Activated T-helper 1 cell treated with Interleukin-2 at 50 U/mL for 16 hours (primary cell): Measurements from ENCODE around the gene CFAP210.
A peak's percentile ranks its signal among the peaks of the same experiment; 100 is the strongest.

Experiments
- DNase-seq: peaks from one replicate; pipeline ENCODE4 v3.0.0-alpha.2; 2020; ENCODE audit warnings: low read depth

The CFAP210 gene, protein sequence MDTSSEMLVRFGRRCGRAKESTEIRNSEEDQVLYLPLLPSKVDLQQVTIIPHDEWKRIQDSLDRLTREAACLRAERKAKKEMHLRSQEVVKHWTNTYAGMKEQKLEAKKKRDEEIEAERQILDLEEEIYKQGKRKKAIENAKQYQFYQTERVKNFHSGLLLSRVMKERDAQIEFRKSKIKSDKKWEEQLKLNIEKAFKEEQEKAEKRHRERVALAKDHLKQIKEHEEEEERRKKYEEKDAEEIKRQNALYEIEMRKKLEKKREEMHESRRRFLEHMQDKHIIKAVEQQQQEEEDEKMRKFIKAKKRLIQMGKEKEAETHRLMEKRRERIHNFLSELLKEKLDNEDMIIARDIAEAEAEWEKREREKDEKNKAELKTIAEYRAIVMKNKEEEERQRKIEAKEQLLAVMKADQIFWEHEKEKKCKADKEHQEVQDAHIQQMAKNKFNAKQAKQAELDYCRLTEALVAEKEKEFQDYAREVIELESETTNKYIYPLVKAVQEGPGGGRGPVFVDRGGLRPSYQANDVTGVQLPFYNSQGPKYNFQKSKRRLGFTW

DNA sequence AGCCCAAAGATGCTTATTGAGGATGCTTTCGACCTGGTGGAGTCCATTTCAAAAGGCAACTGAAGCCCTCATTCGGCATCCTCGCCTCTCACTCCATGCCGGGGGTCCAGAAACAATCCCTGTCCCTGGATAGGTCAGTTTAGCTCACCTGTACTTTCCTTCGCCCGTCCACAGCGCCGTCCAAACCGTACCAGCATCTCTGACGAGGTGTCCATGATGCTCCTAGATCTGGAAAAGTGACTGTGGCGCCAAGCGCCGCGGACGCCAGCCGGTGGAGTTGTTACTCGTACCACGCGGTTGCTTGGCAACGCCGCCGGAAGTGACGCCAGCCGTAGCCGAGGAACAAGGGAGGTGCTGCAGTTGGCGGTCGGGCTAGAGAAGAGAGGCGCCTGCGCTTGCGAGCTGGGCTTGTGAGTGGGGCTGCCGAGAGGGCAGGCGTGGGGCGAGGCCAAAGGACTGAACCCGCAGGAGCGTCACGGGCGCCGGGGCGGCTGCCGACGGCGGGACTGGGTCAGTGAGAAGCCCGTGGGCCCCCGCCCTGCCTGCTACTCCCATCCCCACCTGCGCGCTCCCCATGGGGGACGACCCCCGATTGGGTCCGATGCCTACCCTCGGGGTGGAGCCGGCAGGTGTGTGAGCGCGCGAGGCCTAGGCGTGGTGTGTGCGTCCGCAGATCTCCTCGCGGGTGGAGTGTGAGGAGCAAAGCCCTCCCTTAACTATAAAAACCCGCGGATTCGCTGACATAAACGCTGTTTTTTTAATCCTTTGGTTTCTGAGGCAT, at the start of gene CFAP210, which contains the start of gene PHOSPHO2:
TSS of gene CFAP210 (minus strand) at position 293 of the 781 bp plus-strand sequence. CDS start at position 215, 78 bp downstream.
TSS of gene PHOSPHO2 (plus strand) at position 357 of the 781 bp plus-strand sequence. CDS start 6,503 bp downstream, outside the sequence.
- DNase-seq: peak; percentile 96

DNA sequence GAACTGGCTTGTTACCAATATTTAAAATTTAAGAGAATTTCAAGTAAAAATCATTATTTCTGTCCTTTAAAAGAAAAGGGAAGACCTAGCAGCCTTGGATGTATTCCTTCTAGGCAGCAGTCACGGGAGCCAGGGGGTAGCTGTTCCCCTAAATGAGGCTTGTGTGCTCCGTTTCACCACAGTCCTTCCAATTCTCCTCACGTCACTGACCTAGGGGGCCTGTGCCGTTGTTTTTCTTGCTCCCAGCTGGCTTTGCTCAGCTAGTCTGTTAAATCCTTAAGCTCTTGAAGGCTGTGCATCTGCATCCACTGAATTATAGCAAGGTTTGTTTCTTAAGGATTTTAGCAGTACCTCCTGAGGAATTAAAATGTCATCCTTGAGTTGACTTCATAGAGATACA, 49.3 kb upstream of the CFAP210 start:
- DNase-seq: no peak

DNA sequence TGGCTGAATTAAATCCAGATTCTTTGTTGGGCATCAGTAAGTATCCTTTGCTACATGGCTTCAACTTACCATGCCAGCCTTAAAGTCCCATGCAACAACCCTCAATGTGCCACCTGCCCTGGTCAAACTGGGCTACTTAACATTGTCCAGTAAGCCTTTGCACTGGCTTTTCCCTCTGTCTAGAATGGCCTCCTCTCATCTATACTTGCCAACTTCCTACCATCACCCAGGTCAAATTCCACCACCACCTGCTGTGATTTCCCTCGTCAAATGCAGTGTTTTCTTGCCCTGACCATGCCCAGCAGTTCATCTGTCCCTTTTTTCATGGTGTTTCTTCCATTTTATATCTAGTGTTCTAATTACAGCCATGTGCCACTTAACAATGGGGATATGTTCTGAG, 45.1 kb upstream of the CFAP210 start:
- no peak for DNase-seq

DNA sequence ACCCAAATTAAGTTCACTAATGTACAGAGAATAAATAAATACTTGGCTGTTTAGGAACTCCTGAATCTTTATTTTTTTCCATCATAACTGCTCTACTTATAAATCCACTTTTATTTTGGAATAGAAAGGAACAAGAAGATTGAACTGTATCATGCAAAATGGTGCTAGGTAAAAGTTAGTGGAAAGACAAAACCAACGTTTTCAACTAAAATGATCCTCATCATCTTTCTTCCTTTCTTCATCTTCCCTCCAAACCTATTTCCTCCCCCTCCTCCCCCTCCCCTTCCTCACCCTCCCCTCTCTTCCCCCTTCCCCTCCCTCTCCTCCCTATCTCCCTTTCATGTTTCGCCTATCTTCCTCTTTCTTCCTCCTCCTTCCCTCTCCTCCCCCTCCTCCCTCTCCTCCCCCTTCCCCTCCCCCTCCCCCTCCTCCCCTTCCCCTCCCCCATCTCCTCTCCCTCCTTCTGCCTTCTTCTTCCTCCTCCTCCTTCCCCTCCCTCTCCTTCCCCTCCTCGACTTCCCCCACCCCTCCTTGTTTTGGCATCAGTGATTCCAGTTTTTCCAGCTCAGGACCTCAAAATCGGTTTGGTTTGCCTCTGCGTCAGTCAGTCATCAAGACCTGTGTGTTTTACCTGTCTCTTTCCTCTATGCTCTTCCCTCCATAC, 44.5 kb upstream of the CFAP210 start:
- DNase-seq: no peak

DNA sequence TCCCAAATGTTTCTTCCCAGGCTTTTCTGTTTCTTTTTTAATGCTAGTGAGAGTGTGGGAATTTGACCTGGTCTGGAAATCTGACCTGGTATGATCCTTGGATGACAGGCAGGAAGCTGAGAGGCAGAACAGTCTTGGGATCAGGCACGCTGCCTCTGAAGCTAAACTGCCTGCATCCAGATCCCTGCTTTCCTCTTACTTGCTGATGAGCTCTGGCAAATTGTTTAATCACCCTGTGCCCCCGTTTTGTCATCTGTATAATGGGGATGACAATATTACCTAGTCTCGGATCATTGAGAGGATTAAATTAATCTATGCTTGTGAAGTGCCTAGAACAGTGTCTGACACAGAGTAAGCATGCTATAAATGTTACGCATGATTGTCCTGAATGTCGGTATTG, 42.7 kb upstream of the CFAP210 start:
- no peak for DNase-seq

DNA sequence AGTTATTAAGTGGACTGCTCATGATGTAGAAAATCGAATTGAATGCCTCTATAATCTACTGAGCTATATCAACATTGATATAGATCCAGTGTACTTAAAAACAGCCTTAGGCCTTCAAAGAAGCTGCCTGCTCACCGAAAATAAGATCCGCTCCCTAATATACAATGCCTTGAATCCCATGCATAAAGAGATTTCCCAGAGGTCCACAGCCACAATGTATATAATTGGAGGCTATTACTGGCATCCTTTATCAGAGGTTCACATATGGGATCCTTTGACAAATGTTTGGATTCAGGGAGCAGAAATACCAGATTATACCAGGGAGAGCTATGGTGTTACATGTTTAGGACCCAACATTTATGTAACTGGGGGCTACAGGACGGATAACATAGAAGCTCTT, 41.4 kb upstream of the CFAP210 start:
- no peak for DNase-seq

DNA sequence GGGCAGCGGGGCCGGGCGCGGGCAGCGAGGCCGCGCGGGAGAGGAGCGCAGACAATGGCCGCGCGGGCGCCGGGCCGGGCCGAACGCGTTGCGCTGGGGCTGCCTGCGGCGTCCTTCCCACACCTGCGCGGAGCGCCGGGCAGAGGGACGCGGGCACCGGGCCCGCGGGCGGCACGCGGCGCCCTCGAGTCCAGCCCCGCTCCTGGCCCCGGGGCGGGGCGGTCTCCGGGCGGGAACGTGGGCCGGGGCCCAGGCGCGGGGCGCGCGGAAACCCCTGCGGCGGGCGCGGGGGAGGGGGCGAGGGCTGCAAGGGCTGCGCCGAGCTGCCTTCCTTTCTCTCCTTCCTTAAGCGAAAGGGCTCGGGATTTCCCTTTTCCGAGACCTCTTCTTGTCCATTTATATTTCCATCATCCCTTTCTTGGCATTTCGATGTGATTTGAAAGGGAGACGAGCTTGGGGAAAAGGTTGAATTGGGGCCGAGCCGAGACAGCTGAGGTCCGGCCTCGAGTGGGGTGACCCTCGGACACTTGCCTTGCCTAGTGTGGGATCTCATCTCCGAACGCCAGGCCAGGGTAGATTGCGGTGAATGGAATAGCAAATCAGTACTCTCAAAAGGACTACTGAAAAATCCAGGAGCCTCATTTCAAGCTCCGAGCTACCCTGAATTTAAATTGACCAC, 40.1 kb upstream of the CFAP210 start:
- DNase-seq: no peak

DNA sequence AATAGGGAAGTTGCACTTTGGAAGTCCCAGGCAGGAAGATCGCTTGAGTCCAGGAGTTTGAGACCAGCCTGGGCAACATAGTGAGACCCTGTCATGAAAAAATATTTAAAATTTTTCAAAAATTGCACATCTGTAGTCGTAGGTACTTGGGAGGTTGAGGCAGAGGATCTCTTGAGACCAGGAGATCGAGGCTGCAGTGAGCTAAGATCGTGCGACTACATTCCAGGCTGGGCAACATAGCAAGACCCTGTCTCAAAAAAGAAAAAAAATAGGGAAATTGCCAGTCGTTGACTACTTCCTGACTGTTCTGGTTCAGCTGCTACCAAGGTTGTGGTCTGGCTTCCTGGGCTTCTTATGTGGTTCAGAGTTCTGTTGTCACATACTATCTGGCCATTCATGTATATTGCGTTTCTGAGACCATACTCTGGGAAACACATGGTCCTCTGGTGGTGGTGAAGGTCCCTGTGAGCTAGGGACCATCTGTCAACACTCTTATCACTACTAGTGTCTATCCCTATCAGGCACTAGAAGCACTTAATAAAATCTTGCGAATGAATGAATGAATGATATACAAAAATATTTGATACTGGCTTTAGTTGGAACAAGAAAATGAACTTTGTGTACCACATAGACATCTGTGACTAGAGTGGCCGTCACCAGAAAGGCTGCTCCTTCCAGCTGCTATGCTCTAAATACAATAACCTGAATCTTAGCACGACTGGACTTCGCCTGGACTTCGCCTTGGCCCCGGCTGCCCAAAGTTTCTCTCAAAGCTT, 38.6 kb upstream of the CFAP210 start:
- no peak for DNase-seq

DNA sequence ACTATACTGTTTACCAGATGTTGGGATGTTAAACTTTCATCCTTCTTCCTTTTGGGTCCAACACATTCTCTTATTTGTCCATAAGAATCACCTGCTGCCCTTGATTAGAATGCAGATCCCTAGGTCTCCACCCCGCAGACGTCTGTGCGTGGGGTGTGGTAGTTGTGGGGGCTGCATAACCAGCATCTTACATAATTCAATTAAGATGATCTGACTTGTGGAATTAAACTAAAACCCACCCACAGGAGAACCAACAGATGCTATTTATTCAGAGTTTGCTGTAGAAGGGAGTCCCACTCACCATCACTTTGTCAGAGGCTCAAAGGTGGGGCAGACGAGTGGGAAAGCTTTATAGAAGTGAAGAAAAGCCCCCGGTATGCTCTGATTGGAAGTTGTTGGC, 37.9 kb upstream of the CFAP210 start:
- DNase-seq: no peak

DNA sequence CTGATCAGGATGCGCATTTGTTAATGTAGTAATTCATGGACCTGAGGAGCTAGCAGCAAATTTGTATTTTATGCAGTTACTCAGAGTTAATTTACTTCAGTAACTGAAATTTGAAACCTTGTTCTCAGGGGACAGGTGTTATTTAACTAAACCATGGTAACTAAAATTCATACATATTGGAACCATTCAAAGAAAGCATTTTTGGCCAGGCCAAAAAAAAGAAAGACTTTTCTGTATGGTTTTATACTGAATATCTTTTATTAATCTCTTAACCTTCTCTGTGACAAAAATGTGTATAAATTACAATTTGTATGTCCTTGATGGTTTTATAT, 35.0 kb upstream of the CFAP210 start:
- DNase-seq: no peak

DNA sequence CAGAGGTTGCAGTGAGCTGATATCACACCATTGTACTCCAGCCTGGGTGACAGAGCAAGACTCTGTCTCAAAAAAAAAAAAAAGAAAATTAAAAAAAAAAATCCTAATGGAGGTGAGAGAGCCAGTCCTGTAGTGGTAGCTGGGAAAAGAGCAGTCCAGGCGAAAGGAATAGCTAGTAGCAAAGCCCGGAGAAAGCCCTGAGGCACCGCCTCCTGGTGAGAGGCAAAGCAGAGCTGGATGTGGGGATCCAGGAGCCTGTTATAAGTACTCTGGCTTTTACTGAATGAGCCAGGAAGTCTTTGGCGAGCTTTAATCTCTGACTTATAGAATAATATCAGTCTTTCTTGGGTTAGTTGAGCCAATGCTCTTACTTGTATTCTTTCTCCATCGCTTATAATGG, 32.9 kb upstream of the CFAP210 start:
- DNase-seq: no peak

DNA sequence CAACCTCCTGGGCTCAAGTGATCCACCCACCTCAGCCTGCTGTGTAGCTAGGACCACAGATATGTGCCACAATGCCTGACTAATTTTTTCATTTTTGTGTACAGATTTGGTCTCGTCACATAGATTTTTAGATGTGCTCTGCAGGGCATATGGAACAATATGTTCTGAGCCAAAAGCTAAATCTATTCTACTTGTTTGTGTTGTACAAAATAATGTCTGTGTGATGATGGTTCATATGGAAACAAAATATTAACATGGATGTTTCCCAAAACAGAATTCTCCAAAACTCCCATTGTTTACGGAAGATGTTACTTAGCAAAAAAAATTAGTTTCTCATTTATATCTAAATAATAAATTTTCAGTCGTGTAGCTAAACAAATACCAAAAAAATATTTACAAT, 26.8 kb upstream of the CFAP210 start:
- DNase-seq: no peak

DNA sequence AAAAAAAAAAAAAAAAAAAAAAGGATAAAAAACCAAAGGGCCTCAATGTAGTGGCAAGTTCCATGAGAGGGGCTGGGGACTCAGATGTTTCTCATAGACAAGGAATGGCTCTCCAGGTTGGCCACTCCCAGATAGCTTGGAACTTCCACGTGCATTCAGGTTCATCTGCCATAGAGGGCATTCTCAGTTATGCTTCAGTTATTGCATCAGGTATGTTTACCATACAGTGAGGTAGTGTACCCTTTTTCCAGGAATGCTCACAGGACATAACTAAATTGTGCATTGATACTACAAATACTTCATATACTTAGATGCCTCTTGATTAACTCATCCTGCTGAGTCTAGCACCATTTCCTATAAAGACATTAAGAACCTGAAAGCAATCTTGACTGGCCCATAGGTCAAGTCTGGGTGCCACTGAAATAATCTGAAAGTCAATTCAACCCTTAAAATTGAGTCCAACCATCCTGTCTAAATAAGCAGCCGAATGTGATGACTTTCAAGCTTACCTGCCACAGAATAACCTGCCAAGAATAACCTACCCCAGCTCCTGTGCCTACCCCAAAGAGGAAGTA, 24.8 kb upstream of the CFAP210 start:
- DNase-seq: no peak

DNA sequence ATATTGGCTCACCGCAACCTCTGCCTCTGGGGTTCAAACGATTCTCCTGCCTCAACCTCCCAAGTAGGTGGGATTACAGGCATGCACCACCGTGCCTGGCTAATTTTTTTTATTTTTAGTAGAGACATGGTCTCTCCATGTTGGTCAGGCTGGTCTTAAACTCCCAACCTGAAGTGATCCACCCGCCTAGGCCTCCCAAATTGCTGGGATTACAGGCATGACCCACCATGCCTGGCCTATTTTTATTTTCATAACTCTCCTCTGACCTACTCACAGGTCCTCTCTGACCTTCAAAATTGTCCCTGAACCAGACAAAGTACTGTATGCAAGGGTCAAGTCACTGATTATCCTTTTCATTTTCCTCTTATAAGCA, 23.5 kb upstream of the CFAP210 start:
- no peak for DNase-seq

DNA sequence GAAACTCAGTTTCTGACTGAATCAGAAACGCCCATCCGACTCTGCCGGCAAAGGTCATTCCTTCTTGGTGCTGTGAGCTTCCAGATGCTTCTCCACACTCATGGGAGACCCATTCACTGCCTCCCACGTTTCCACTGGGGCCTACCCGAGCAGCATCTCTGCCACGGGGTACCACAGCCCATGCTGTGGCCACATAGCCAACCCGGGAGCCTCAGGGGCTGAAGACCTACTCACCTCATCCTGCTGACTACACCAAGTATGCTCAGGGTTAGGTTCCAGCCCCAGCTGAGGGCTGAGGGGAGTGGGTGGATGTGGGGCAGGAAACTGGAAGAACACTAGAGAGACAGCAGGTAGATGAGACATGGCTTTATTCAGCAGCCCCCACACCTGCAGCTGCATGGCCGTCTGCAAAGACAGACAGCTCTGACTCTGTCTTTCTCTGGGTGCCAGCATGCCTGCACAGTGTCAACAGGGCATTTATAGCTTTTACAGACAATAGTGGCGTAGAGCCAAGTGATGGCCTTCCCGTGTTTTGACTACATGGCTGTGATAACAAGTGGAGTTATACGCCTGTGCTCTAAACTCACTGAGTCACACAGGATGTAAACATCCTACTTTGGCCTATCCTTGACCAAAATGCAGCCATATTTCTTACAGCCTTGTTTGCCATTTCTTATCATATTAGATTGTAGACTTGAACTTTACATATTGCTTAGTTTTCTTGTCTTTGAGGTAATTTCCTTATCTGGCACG, 22.9 kb upstream of the CFAP210 start:
- no peak for DNase-seq

DNA sequence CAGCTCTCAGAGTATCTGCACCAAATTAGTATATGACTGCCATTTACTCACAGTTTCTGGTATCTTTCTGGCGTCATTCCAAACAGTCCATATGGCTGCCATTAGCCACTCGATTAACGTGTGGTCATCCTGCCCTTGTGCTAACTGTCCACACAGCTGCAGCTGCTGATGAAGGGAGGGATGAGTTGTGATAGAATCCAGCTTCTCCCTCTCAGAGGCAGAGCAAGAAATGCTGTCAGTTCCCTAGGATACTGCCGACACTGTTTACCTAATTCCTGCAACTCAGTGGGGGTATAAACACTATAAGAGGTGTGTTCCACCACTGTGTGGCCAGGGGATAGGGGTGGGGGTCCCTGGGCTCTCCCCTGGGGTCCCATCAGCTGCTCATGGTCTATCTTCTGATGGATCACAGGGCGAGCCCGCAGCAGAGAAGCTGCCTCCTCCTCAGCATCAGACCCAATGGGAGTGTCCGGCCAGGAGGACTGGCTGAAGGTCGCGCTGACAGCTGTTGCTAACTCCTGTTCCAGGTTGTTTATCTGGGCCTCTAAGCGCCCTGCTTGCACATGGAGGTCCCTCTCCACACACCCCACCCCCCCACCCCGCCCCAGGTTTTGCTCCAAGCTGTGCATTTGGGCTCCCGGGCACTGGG, 22.2 kb upstream of the CFAP210 start:
- DNase-seq: no peak

DNA sequence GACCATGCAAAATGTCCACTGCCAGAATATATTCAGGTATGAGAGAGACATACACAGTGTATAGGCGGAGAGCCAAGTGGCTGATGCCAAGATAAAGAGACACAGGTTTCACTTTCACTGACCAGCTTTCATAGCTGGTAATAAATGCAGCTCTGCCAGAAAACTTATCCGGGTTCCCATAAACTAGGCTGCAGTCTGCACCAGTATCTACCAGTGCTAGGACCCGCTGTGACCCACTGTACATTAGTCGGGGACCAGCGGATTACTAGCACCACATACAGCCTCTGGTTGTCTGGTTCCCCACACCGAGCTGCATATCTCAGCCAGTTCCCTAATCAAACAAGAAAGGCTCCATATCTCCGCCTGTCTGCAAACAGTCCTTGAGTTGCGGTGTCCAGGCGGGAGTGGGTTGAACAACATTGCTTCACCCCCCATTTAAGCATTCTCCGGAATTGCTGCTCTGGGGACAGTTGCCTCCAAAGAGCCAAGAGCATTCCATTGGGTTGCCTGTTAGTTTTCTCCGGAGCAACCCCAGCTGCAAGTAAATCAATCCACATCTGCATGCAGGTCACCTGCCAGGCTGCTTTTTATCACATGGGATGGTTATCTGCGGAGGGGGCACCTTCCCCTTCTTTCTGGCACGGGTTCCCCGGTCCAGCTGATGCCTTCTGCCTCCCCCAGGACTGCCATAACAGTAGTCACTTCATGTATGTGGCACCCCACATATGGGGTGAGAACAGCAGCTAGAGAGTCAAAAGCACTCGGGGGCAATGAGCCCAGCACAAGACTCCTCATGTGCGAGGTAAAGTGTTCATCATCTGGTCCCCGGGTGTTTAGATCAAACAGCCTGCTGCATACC, 21.4 kb upstream of the CFAP210 start:
- DNase-seq: no peak

DNA sequence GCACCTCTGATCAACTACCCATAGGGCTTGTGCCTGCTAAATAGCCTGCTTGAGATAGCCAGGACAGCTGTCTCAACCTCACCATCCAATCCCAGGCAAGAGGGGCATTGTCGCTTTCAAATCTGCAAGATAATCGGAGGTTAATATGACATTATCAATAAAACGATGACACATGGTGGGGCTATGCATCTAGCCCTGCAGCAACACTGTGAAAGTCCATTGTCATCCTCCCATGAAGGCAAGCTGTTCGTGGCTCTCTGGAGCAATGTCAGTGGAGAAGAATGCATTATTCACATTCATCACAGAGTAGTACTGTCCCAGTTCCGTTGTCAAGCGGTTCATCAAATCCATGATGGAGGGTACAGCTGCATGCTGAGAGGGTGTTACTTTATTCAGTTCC, 20.5 kb upstream of the CFAP210 start:
- DNase-seq: no peak

DNA sequence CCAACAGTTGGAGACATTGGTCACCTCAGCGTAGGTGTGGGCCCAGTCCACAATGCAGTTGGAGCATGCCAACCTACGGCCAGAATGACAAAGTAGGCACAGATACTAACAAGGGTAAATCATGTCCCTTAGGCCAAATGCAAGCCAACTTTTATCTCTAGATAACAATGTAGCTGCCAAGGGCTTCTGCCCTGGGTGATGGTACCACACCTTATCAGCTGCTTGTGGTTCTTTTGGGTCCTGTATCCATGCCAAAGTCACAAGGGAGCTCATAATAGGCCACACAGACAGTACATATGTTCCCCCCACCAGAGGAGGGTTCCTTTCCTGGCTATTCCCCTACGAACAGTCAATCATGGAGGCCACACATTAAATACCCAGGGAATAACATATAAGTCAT, 19.1 kb upstream of the CFAP210 start:
- no peak for DNase-seq
